Fibroblast of lung (primary cell): Measurements from ENCODE around the gene LCLAT1. TPM values are rescaled to one million over a fixed set of nuclear protein-coding genes. Genes with fewer than 3 reads are reported as not detected.

ENCODE experiments used
- DNase-seq, 2 donors: peaks; one replicate each; pipeline versions ENCODE4 v3.0.0 to v3.0.0-alpha.2; 2010; ENCODE audit warnings: low read depth in 2 of 2
- H2AFZ ChIP-seq: 2 replicates; pipeline ENCODE4 v1.5.1; 2012; ENCODE audit warnings: low read length, control low read depth, inconsistent platforms
- H3K27ac ChIP-seq: 2 replicates; pipeline ENCODE4 v1.5.1; 2011; ENCODE audit warnings: low read length, control low read depth; ENCODE audit not compliant: insufficient read depth
- H3K27me3 ChIP-seq: 2 replicates; pipeline ENCODE4 v1.5.1; 2011; ENCODE audit warnings: mild to moderate bottlenecking, low read length; ENCODE audit not compliant: control insufficient read depth, insufficient read depth
- H3K36me3 ChIP-seq: 2 replicates; pipeline ENCODE4 v1.5.1; 2011; ENCODE audit warnings: low read length; ENCODE audit not compliant: control insufficient read depth, insufficient read depth
- H3K4me1 ChIP-seq: 2 replicates; pipeline ENCODE4 v1.5.1; 2011; ENCODE audit warnings: low read length; ENCODE audit not compliant: control insufficient read depth, insufficient read depth; ENCODE audit errors: extremely low read depth
- H3K4me2 ChIP-seq: 2 replicates; pipeline ENCODE4 v1.5.1; 2011; ENCODE audit warnings: low read length, control low read depth; ENCODE audit not compliant: insufficient read depth; ENCODE audit errors: extremely low read depth
- H3K4me3 ChIP-seq, 4 experiments: fragments of 200-600 bp in 1 of 4; sonication (generic) in 1 of 4; replicated peaks in 1 of 4; 2 replicates each; pipeline ENCODE4 v1.5.1; 2011 to 2016; ENCODE audit warnings: low read length in 4 of 4, low read depth in 3 of 4, mild to moderate bottlenecking in 3 of 4, control low read depth in 2 of 4, inconsistent platforms in 1 of 4, mixed read lengths in 1 of 4; ENCODE audit not compliant: insufficient read depth in 1 of 4; ENCODE audit errors: control extremely low read depth in 1 of 4
- H3K79me2 ChIP-seq: 2 replicates; pipeline ENCODE4 v1.5.1; 2012; ENCODE audit warnings: mild to moderate bottlenecking, low read length, inconsistent platforms; ENCODE audit not compliant: control insufficient read depth, insufficient read depth
- H3K9ac ChIP-seq: 2 replicates; pipeline ENCODE4 v1.5.1; 2011; ENCODE audit warnings: mild to moderate bottlenecking, low read length, control low read depth; ENCODE audit not compliant: insufficient read depth
- H3K9me3 ChIP-seq: 2 replicates; pipeline ENCODE4 v1.5.1; 2012; ENCODE audit warnings: low read depth, low read length; ENCODE audit not compliant: control insufficient read depth, insufficient read depth
- H4K20me1 ChIP-seq: 2 replicates; pipeline ENCODE4 v1.5.1; 2011; ENCODE audit warnings: low read length; ENCODE audit not compliant: control insufficient read depth, insufficient read depth; ENCODE audit errors: extremely low read depth
- CTCF ChIP-seq, 2 donors: IDR thresholded peaks in 1 of 2; conservative IDR thresholded peaks in 1 of 2; 1 replicate in 1 of 2; 2 replicates in 1 of 2; pipeline ENCODE4 v1.5.1; 2011 to 2012; ENCODE audit warnings: low read length in 2 of 2, control low read depth in 1 of 2, inconsistent platforms in 1 of 2, low read depth in 1 of 2, mild to moderate bottlenecking in 1 of 2
- EZH2 ChIP-seq: IDR thresholded peaks from 2 replicates; pipeline ENCODE4 v1.5.1; 2012; ENCODE audit warnings: low read length, control low read depth, mild to moderate bottlenecking; ENCODE audit errors: missing control alignments
- polyA plus RNA-seq, 2 donors: library from polyadenylated mRNA; depleted of rRNA in 1 of 2; stranded (reverse) in 1 of 2; unstranded in 1 of 2; fragments of >200 nt; gene quantifications; 2 replicates each; pipeline ENCODE4 v1.2.1, GENCODE V29; 2011 to 2012; ENCODE audit warnings: missing spikeins in 1 of 2
- total RNA-seq: library from RNA; depleted of rRNA; stranded (reverse); fragments of >200 nt; gene quantifications from 2 replicates; pipeline ENCODE4 v1.2.1, GENCODE V29; 2014

The LCLAT1 gene
- total and polyA plus RNA-seq, 2 donors (not counting 1 experiment from before 2014, with no cell fraction given), result 43.3 to 45.9 TPM

GRCh38 chr2:30615926-30616325 is 168.9 kb downstream of the LCLAT1 start:
- no peaks in the 10 kb centered on the region for H4K20me1 ChIP-seq
- H3K9ac ChIP-seq, result no peak overlapping the region
- no peak overlapping the region for H3K4me2 ChIP-seq
- no peaks in the 10 kb centered on the region for H3K27me3 ChIP-seq
- H3K9me3 ChIP-seq, result no peaks in the 10 kb centered on the region
- no peak overlapping the region for H2AFZ ChIP-seq
- H3K4me3 ChIP-seq, result no peak overlapping the region
- no peaks in the 10 kb centered on the region for H3K36me3 ChIP-seq
- TF ChIP-seq CTCF (conservative IDR thresholded peaks at IDR 0.05 in 1 of 2, IDR thresholded peaks at IDR 0.05 in 1 of 2; ENCODE audit: low read depth in 1 of 2, low read length in 2 of 2), result no peak
- no peak for TF ChIP-seq EZH2
- H3K27ac ChIP-seq, result no peak overlapping the region
- no peaks in the 10 kb centered on the region for H3K4me1 ChIP-seq
- no peaks in the 10 kb centered on the region for H3K79me2 ChIP-seq
- no peak for DNase-seq

GRCh38 chr2:30620102-30620501 is 173.1 kb downstream of the LCLAT1 start:
- H3K27ac ChIP-seq, result no peak overlapping the region
- no peaks in the 10 kb centered on the region for H3K79me2 ChIP-seq
- H3K27me3 ChIP-seq, result no peaks in the 10 kb centered on the region
- TF ChIP-seq EZH2 (no peak), CTCF (conservative IDR thresholded peaks at IDR 0.05 in 1 of 2, IDR thresholded peaks at IDR 0.05 in 1 of 2; ENCODE audit: low read depth in 1 of 2, low read length in 2 of 2) (no peak)
- H3K9me3 ChIP-seq, result no peaks in the 10 kb centered on the region
- H3K36me3 ChIP-seq, result no peaks in the 10 kb centered on the region
- peak in 1 of 2 donors; percentile 7 for DNase-seq
- no peak overlapping the region for H2AFZ ChIP-seq
- no peaks in the 10 kb centered on the region for H4K20me1 ChIP-seq
- no peak overlapping the region for H3K4me2 ChIP-seq
- no peaks in the 10 kb centered on the region for H3K4me1 ChIP-seq
- no peak overlapping the region for H3K9ac ChIP-seq
- no peak overlapping the region for H3K4me3 ChIP-seq

GRCh38 chr2:30621836-30622235 is 174.8 kb downstream of the LCLAT1 start:
- no peak for DNase-seq
- no peaks in the 10 kb centered on the region for H3K9me3 ChIP-seq
- H3K4me2 ChIP-seq, result no peak overlapping the region
- H3K27ac ChIP-seq, result no peak overlapping the region
- no peak overlapping the region for H2AFZ ChIP-seq
- TF ChIP-seq CTCF (conservative IDR thresholded peaks at IDR 0.05 in 1 of 2, IDR thresholded peaks at IDR 0.05 in 1 of 2; ENCODE audit: low read depth in 1 of 2, low read length in 2 of 2) (no peak), EZH2 (no peak)
- no peak overlapping the region for H3K4me3 ChIP-seq
- no peak overlapping the region for H3K9ac ChIP-seq
- H4K20me1 ChIP-seq, result no peaks in the 10 kb centered on the region
- no peaks in the 10 kb centered on the region for H3K36me3 ChIP-seq
- H3K4me1 ChIP-seq, result no peaks in the 10 kb centered on the region
- H3K27me3 ChIP-seq, result no peaks in the 10 kb centered on the region
- no peaks in the 10 kb centered on the region for H3K79me2 ChIP-seq
